KBM-7 (cell line): Measurements from ENCODE around the gene ZFP36L2.
"Not testable (repeated sequence)": the region's sequence is repeated elsewhere in the genome, so short reads cannot be mapped to it uniquely, and the experiment has no call there.

ENCODE experiments used
- DNase-seq: peaks from one replicate; pipeline ENCODE4 v3.0.0-alpha.2; 2015
- in situ Hi-C: fragments of 300-500 bp; cut with MboI; formaldehyde crosslinking; loops from 2 replicates; pipeline ENCODE4 v1.14.3; 2020; ENCODE audit warnings: low sequenced_read_pairs, low pct_unique_long_range_greater_than_20kb, mixed read lengths

ZFP36L2 gene

DNA sequence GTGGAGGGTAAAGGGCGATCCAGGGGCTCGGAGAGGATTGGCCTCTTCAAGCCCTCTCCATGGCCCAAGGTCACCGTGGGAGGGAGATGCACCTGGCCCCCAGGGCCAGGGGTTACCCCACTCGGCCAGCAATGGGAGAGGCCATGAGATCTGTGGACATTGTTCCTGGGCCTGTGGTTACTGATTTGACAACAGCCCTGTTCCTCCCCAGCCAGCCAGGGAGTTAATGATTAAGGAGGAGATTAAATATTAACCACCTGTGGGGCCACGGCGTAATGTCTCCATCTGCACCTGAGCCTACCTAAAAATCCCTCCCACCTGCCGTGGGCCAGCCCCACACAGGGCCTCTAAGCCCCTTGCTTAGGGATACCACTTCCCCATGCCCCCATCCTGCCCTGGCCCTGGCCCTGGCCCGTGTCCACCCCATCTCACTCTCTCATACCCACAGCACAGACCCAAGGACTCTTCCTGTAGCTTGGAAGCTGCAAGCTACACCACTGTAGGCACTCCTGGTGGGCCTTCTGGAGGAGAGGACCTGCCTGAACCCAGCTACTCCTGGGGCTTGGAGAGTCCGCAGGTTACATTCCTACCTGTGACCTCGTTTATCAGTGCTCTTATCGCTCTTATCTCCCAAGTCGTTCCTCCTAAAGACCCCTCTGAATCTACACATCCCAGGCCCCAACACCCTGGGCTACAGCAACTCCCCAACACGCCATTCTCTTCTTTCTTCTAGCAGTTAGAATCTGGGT, 32.1 kb downstream of the ZFP36L2 start:
- no peak for DNase-seq
- in situ Hi-C loops = no loop called here

GRCh38 chr2:43193652-43194120, 32.7 kb downstream of the ZFP36L2 start:
- in situ Hi-C loops = no loop called here
- no peak for DNase-seq

DNA sequence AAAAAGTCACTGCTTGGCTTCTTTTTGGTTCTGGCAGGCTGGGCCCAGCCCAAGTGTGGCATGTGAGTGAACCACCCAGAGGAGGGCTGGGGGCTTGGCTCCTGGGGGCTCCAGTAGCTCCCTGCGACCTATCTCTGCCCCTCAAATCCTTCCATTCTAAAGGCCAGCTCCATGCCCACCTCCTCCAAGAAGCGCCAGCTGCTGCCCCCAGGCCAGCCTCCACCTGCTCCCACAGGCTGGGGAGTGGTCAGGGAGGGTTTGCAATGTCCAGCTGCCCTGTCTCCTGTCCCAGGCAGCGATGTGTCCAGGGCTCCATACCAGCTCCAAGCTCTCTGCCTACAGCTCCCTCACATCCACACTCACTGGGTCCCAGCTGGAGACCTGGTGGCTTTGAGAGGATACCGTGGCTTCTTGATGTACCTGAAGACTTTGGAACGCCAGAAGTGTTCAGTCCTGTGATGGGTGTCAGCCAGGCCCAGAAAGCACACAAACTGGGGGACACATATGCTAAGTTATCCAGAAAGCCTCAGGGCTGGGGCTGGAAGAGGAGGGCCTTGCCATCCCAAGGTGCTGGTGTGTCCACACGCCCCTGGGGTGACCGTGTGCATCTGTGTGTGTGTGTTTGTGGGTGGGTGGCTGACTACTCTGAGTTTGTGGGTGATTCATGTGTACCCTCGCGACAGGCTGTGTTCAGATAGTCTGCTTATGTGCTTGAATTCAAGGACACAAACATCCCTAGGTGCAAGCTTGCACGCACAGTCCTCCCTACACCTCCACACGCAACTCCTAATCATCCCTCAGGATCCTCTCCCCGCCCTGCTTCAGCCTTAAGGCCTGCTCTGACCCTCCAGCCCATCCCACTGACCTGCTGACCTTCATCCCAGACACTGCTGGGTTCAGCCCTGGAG, 33.4 kb downstream of the ZFP36L2 start:
- no peak for DNase-seq
- in situ Hi-C loops = no loop called here

DNA sequence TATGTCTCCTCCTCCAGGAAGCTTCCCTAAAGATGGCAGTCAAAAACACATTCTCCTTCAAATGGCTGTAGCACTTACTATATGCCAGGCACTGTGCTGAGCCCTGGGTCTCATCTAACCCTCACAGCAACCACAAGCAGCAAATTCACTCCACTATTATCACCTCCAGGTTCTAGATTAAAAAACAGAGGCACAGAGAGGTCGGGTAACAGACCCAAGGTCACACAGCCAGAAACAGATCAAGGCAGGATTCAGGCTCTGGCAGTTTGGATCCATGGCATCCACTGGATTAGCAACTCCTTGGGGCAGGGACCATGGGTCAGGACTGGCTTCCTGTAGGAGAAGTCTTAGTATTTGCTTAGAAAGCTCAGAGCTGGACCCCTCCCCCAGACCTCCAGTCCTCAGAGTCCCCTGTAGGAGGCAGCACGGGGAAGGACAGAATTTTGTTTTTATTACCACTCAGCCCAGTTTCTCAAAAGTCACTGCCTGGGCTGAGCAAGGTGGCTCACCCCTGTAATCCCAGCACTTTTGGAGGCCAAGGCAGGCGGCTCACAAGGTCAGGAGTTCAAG, 34.4 kb downstream of the ZFP36L2 start:
- in situ Hi-C loops = no loop called here

GRCh38 chr2:43190311-43191052, 35.9 kb downstream of the ZFP36L2 start:
- in situ Hi-C loops = no loop called here
- DNase-seq = no peak

More for the DNA sequence above, 34.4 kb downstream of the ZFP36L2 start:
- DNase-seq = peak; percentile 59

DNA sequence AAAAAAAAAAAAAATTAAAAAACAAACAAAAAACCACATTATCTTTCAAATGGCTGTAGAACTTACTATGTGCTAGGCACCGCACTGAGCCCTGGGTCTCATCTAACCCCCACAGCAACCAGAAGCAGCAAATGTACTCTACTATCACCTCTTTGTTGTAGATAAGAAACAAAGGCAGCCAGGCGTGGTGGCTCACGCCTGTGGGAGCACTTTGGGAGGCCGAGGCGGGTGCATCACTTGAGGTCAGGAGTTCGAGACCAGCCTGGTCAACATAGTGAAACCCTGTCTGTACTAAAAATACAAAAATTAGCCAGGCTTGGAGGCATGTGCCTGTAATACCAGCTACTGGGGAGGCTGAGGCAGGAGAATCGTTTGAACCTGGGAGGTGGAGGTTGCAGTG, 36.5 kb downstream of the ZFP36L2 start:
- DNase-seq, in situ Hi-C loops: not testable (repeated sequence)

DNA sequence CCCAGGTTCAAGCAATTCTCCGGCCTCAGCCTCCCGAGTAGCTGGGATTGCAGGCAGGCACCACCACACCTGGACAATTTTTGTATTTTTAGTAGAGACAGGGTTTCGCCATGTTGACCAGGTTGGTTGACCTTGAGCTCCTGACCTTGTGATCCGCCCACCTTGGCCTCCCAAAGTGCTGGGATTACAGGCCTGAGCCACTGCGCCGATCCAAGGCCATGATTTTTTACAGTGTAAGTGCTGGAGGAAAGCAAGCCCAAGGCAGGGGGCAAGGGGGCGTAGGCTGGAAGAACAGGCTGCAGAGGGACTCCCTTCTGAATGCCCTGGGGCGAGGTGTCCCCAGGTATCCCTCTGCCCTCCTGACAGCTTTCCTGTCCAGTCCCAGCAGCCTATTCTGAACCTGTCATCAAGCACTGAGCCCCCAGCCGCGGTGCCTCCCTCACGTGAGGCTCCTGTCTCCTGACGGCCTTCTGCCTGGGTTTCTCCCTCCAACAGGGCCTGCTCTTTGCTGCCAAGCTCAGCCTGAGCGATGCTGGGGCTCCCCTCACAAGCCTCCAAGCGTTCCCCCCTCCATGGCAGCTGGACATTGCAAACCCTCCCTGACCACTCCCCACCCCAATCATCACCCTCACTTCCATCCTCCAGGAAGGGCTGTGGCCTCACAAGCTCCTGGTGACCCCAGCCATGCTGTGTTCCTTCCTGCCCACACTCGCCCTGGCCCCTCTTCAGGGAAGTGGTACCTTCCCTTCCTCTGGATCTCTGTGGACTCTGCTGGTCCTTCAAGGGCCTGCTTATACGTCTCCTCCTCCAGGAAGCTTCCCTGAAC, 37.6 kb downstream of the ZFP36L2 start:
- in situ Hi-C loops = no loop called here
- DNase-seq = no peak

- in situ Hi-C loops = no loop called here
- DNase-seq = no peak
Observed at GRCh38 chr2:43186679-43187374, 39.6 kb downstream of the ZFP36L2 start.

GRCh38 chr2:43186321-43186678, 40.1 kb downstream of the ZFP36L2 start:
- no peak for DNase-seq
- in situ Hi-C loops = no loop called here

GRCh38 chr2:43185146-43185545, 41.3 kb downstream of the ZFP36L2 start:
- peak; percentile 55 for DNase-seq
- in situ Hi-C loops = no loop called here

GRCh38 chr2:43184339-43184895, 42.0 kb downstream of the ZFP36L2 start:
- no peak for DNase-seq
- in situ Hi-C loops = no loop called here

- in situ Hi-C loops = no loop called here
Observed at GRCh38 chr2:43183743-43184142, 42.7 kb downstream of the ZFP36L2 start.

DNA sequence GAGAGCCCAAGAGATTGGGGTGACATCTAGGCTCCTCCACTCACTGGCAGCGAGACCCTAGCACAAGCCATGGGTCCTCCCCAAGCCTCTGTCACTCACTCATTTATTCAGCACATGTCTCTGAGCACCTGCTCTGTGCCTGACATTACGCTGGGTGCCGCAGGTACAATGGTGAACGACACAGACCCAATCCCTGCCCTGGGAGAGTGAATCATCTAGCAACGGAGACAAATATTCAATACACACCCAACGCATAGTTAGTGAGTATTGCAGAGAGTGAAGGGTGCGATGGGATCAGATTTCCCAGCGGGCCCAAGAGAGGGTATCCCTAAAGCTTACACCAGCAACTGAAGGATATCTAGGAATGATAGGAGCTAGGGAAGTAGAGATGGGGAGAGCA, 45.5 kb downstream of the ZFP36L2 start:
- in situ Hi-C loops = no loop called here
- no peak for DNase-seq

More at GRCh38 chr2:43183743-43184142, 42.7 kb downstream of the ZFP36L2 start:
- DNase-seq = no peak

DNA sequence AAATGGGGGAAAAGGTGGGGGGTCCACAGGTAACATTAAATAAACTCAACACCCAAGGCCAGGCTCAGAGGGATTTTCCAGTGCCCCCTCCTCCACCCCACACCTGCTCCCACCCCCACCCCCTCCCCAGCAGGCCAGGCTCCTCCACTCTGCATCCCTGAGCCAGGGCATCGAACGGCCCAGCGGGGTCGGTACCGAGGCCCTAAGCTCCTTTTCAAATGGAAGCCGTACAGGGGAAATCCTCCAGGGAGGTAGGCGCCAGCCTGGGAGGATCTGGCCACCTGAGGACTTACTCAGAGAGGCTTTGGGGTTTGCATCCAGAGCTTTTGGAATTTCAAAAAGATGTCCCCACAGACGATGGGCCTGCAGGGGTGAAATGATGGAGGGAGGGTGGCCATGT, 46.5 kb downstream of the ZFP36L2 start:
- DNase-seq = no peak
- in situ Hi-C loops = no loop called here

GRCh38 chr2:43178602-43179542, 47.5 kb downstream of the ZFP36L2 start:
- peak; percentile 75 for DNase-seq

GRCh38 chr2:43178055-43178598, 48.3 kb downstream of the ZFP36L2 start:
- DNase-seq = no peak
- in situ Hi-C loops = no loop called here

More at GRCh38 chr2:43178602-43179542, 47.5 kb downstream of the ZFP36L2 start:
- in situ Hi-C loops = no loop called here
